CD4-positive, alpha-beta T cell (primary cell): ENCODE results near the gene SLC24A4. TPM values are rescaled to one million over a fixed set of nuclear protein-coding genes. Genes with fewer than 3 reads are reported as not detected.

Experiments
- ATAC-seq: fragments of 200-7000 bp; cut with Tn5 transposase; one replicate; pipeline ENCODE4 v1.10.0; 2022; ENCODE audit warnings: mild to moderate bottlenecking; ENCODE audit not compliant: poor library complexity
- CTCF ChIA-PET: fragments of 350-600 bp; sonication (Branson Sonifier 250); formaldehyde crosslinking; loops from one replicate; lab custom pipeline; 2021; ENCODE audit warnings: antibody characterized with exemption, inconsistent platforms; lab: Charles Lee
- POLR2A ChIA-PET: fragments of 350-600 bp; sonication (Branson Sonifier 250); formaldehyde crosslinking; loops from one replicate; lab custom pipeline; 2021; ENCODE audit warnings: antibody characterized with exemption, inconsistent platforms; lab: Charles Lee
- DNase-seq, 14 experiments: peaks; one replicate each; pipeline ENCODE4 v3.0.0-alpha.2; 2013 to 2020; ENCODE audit warnings: mixed read lengths in 2 of 14
- H3K27ac ChIP-seq, 2 donors: one replicate each; pipeline versions ENCODE4 v1.5.1 to v1.7.0; 2013; ENCODE audit warnings: low read length in 2 of 2, low read depth in 1 of 2, mild to moderate bottlenecking in 1 of 2
- H3K27me3 ChIP-seq, 2 experiments: 1 replicate in 1 of 2; 2 replicates in 1 of 2; pipeline versions ENCODE4 v1.6.1 to v1.7.0; 2013; ENCODE audit warnings: low read length in 2 of 2, control low read depth in 1 of 2, mild to moderate bottlenecking in 1 of 2, moderate library complexity in 1 of 2; ENCODE audit not compliant: insufficient read depth in 2 of 2, control insufficient read depth in 1 of 2
- H3K36me3 ChIP-seq: one replicate; pipeline ENCODE4 v1.6.1; 2013; ENCODE audit warnings: low read length, control low read depth; ENCODE audit not compliant: insufficient read depth
- H3K4me1 ChIP-seq: one replicate; pipeline ENCODE4 v1.6.1; 2013; ENCODE audit warnings: low read length, control low read depth; ENCODE audit not compliant: insufficient read depth
- H3K4me3 ChIP-seq: one replicate; pipeline ENCODE4 v1.5.1; 2013; ENCODE audit warnings: mild to moderate bottlenecking, low read length, moderate library complexity
- H3K9me3 ChIP-seq, 2 experiments: 1 replicate in 1 of 2; 2 replicates in 1 of 2; pipeline versions ENCODE4 v1.6.1 to v1.7.0; 2013; ENCODE audit warnings: low read length in 2 of 2, mild to moderate bottlenecking in 2 of 2, control low read depth in 1 of 2, moderate library complexity in 1 of 2; ENCODE audit not compliant: control insufficient read depth in 1 of 2, insufficient read depth in 1 of 2
- H3K27ac Mint-ChIP-seq: one replicate; pipeline ENCODE4 v1.8.0; 2020; ENCODE audit warnings: mixed read lengths
- H3K27me3 Mint-ChIP-seq: one replicate; pipeline ENCODE4 v1.8.0; 2021; ENCODE audit warnings: mixed read lengths
- H3K36me3 Mint-ChIP-seq: one replicate; pipeline ENCODE4 v1.8.0; 2021; ENCODE audit warnings: low read depth, mixed read lengths
- H3K4me1 Mint-ChIP-seq: one replicate; pipeline ENCODE4 v1.8.0; 2021; ENCODE audit warnings: low read depth, mixed read lengths
- H3K4me3 Mint-ChIP-seq: one replicate; pipeline ENCODE4 v1.8.0; 2020; ENCODE audit warnings: mild to moderate bottlenecking, mixed read lengths
- H3K9me3 Mint-ChIP-seq: one replicate; pipeline ENCODE4 v1.8.0; 2020; ENCODE audit warnings: mixed read lengths
- CTCF ChIP-seq: fragments of 200-600 bp; IDR thresholded peaks from one replicate; pipeline ENCODE4 v1.8.0; 2022; ENCODE audit warnings: antibody characterized with exemption, mild to moderate bottlenecking
- intact Hi-C, 2 experiments: fragments of 100-400 bp; cut with DNase I in 1 of 2; cut with micrococcal nuclease in 1 of 2; formaldehyde crosslinking; loops; one replicate each; pipeline versions ENCODE4 v1.15.1 to v1.9.0; 2023 to 2025; cut with DNase I, micrococcal nuclease
- total RNA-seq, 174 experiments: library from RNA in 2 of 174; stranded (reverse) in 2 of 174; gene quantifications; one replicate each; pipeline ENCODE4 v1.2.3 and lab custom pipeline; 2021 to 2026

SLC24A4 gene
- total RNA-seq, 2 experiments from 2014 or later = 0.11 to 0.19 TPM

GRCh38 chr14:92492258-92492657 is 169.3 kb downstream of the SLC24A4 start:
- H3K4me1 Mint-ChIP-seq = peaks cover 3% of the 10 kb centered on the region
- Histone ChIP-seq H3K9me3 (no peaks in the 10 kb centered on the region), H3K27ac (no peak overlapping the region), H3K4me3 (no peak overlapping the region), H3K27me3 (no peaks in the 10 kb centered on the region), H3K4me1 (peaks cover 4% of the 10 kb centered on the region), H3K36me3 (no peaks in the 10 kb centered on the region)
- no peaks in the 10 kb centered on the region for H3K36me3 Mint-ChIP-seq
- H3K27ac Mint-ChIP-seq = no peak overlapping the region
- CTCF ChIA-PET = no interaction called here
- no peaks in the 10 kb centered on the region for H3K9me3 Mint-ChIP-seq
- TF ChIP-seq CTCF = no peak
- ATAC-seq = no peak
- intact Hi-C loops = no loop called here
- POLR2A ChIA-PET = no interaction called here
- no peak overlapping the region for H3K4me3 Mint-ChIP-seq
- H3K27me3 Mint-ChIP-seq = peaks cover 1% of the 10 kb centered on the region
- peak in 2 of 14 experiments; percentile 52 to 64 for DNase-seq

- Mint-ChIP-seq H3K27me3 (no peaks in the 10 kb centered on the region), H3K4me1 (no peaks in the 10 kb centered on the region), H3K4me3 (no peak overlapping the region), H3K36me3 (no peaks in the 10 kb centered on the region), H3K9me3 (no peaks in the 10 kb centered on the region), H3K27ac (no peak overlapping the region)
- no peaks in the 10 kb centered on the region for H3K27me3 ChIP-seq
- ChIA-PET CTCF (no interaction called here), POLR2A (no interaction called here)
- intact Hi-C loops = no loop called here
- TF ChIP-seq CTCF = no peak
- H3K9me3 ChIP-seq = no peaks in the 10 kb centered on the region
- ATAC-seq (no peak), DNase-seq (peak in 2 of 14 experiments; percentile 32 to 50)
- no peaks in the 10 kb centered on the region for H3K36me3 ChIP-seq
- no peak overlapping the region for H3K27ac ChIP-seq
- no peak overlapping the region for H3K4me3 ChIP-seq
- H3K4me1 ChIP-seq = peaks cover 4% of the 10 kb centered on the region
Observed at GRCh38 chr14:92493024-92493423, 170.1 kb downstream of the SLC24A4 start.

GRCh38 chr14:92493492-92493891 is 170.5 kb downstream of the SLC24A4 start:
- TF ChIP-seq CTCF = no peak
- ChIA-PET POLR2A (no interaction called here), CTCF (no interaction called here)
- Histone ChIP-seq H3K4me3 (no peak overlapping the region), H3K36me3 (no peaks in the 10 kb centered on the region), H3K27me3 (no peaks in the 10 kb centered on the region), H3K4me1 (peaks cover 4% of the 10 kb centered on the region), H3K9me3 (no peaks in the 10 kb centered on the region), H3K27ac (no peak overlapping the region)
- Mint-ChIP-seq H3K4me1 (no peaks in the 10 kb centered on the region), H3K27me3 (no peaks in the 10 kb centered on the region), H3K9me3 (no peaks in the 10 kb centered on the region), H3K36me3 (no peaks in the 10 kb centered on the region), H3K4me3 (no peak overlapping the region), H3K27ac (no peak overlapping the region)
- DNase-seq = no peak
- intact Hi-C loops = no loop called here
- ATAC-seq = no peak
